MM.1S (cell line): ENCODE measurements around the gene GFRA1.

Source experiments
- EZH2 ChIP-seq: fragments of 300-600 bp; sonication (generic); optimal IDR thresholded peaks from 2 replicates; pipeline ENCODE3; 2017; ENCODE audit warnings: low read depth, mild to moderate bottlenecking, antibody characterized with exemption, low read length, mixed read lengths
- TF ChIP-seq, protein P1 (sequence below): fragments of 300-600 bp; sonication (generic); IDR thresholded peaks from 2 replicates; pipeline ENCODE4 v1.5.1; 2016; ENCODE audit warnings: antibody characterized with exemption, low read length, mixed read lengths

DNA sequence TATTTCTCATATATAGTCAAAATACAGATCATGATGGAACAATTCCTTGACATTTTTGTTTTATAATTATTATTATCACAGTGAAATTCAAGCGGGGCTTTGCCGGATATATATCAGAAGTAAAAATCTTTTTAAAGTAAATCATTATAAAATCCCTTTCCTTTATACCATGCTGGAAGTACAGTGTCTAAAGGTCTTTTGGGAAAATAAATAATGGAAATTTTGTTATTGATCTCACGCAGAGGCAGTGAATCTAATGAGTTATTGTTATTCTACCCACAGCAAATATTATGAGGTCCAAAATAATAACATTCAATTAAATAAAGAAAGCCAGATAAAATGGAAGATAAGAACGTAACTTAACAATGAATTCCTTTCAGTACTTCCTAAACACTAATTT, 33.8 kb downstream of the GFRA1 start:
- TF ChIP-seq, protein P1, sequence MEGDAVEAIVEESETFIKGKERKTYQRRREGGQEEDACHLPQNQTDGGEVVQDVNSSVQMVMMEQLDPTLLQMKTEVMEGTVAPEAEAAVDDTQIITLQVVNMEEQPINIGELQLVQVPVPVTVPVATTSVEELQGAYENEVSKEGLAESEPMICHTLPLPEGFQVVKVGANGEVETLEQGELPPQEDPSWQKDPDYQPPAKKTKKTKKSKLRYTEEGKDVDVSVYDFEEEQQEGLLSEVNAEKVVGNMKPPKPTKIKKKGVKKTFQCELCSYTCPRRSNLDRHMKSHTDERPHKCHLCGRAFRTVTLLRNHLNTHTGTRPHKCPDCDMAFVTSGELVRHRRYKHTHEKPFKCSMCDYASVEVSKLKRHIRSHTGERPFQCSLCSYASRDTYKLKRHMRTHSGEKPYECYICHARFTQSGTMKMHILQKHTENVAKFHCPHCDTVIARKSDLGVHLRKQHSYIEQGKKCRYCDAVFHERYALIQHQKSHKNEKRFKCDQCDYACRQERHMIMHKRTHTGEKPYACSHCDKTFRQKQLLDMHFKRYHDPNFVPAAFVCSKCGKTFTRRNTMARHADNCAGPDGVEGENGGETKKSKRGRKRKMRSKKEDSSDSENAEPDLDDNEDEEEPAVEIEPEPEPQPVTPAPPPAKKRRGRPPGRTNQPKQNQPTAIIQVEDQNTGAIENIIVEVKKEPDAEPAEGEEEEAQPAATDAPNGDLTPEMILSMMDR = no peak
- TF ChIP-seq EZH2 = no peak
